HCT116 (cell line): ENCODE measurements around the gene PKIB. TPM values are rescaled to one million over a fixed set of nuclear protein-coding genes. Genes with fewer than 3 reads are reported as not detected.

Source experiments
- ATAC-seq: fragments of 200-7000 bp; cut with Tn5 transposase; 2 replicates; pipeline ENCODE4 v1.9.1; 2020; ENCODE audit warnings: mild to moderate bottlenecking, moderate library complexity
- BruUV-seq: library from RNA; stranded (reverse); fragments of 400-500 nt; replicated peaks from 2 replicates; lab custom pipeline; 2021; lab: Mats Ljungman, UMichigan
- CTCF ChIA-PET: fragments of 300-600 bp; sonication (Branson Sonifier 250); formaldehyde crosslinking; loops from one replicate; lab custom pipeline; 2021; ENCODE audit warnings: antibody characterized with exemption; lab: Charles Lee
- POLR2A ChIA-PET: fragments of 300-600, 350-600 bp; sonication (Branson Sonifier 250); formaldehyde crosslinking; loops from one replicate; lab custom pipeline; 2021; ENCODE audit warnings: antibody characterized with exemption; lab: Charles Lee
- RAD21 ChIA-PET, 2 experiments: fragments of 300-600 bp; sonication (Branson Sonifier 250); formaldehyde crosslinking; loops; one replicate each; lab custom pipeline; 2023; ENCODE audit warnings: low total read pairs in 2 of 2; ENCODE audit not compliant: uncharacterized antibody in 2 of 2, unreplicated experiment in 2 of 2, low non-redundant PET in 1 of 2; lab: Charles Lee
- DNase-seq: peaks from one replicate; pipeline ENCODE4 v3.0.0-alpha.2; 2010; ENCODE audit warnings: low read depth, low spot score
- H2AFZ ChIP-seq: fragments of 200-600 bp; shearing (Covaris generic), sonication (generic); 2 replicates; pipeline ENCODE4 v1.6.1; 2017; ENCODE audit warnings: low read depth, mixed run types, mixed read lengths, antibody characterized with exemption, low read length; ENCODE audit not compliant: poor library complexity, severe bottlenecking
- H3K27ac ChIP-seq: 2 replicates; pipeline ENCODE4 v1.5.1; 2012; ENCODE audit warnings: low read depth, low read length
- H3K27me3 ChIP-seq: fragments of 200-600 bp; sonication (generic); 2 replicates; pipeline ENCODE4 v1.6.1; 2016; ENCODE audit warnings: mixed run types, low read length, mixed read lengths; ENCODE audit not compliant: insufficient read depth
- H3K36me3 ChIP-seq, 2 experiments: fragments of 200-500 bp in 1 of 2; fragments of 200-600 bp in 1 of 2; sonication (Bioruptor generic) in 1 of 2; sonication (generic) in 1 of 2; 2 replicates each; pipeline versions ENCODE4 v1.5.1 to v1.6.1; 2014 to 2016; ENCODE audit warnings: low read length in 2 of 2, inconsistent platforms in 1 of 2, mixed read lengths in 1 of 2, mixed run types in 1 of 2; ENCODE audit not compliant: insufficient read depth in 2 of 2, control insufficient read depth in 1 of 2
- H3K4me1 ChIP-seq, 2 experiments: fragments of 200-600 bp in 1 of 2; sonication (generic) in 1 of 2; 2 replicates each; pipeline versions ENCODE4 v1.5.1 to v1.6.1; 2012 to 2017; ENCODE audit warnings: low read length in 2 of 2, inconsistent platforms in 1 of 2, mild to moderate bottlenecking in 1 of 2, mixed read lengths in 1 of 2, mixed run types in 1 of 2, moderate library complexity in 1 of 2; ENCODE audit not compliant: insufficient read depth in 2 of 2, control insufficient read depth in 1 of 2
- H3K4me2 ChIP-seq: fragments of 200-600 bp; sonication (generic); 2 replicates; pipeline ENCODE4 v1.6.1; 2017; ENCODE audit warnings: mixed run types, low read length, mixed read lengths
- H3K4me3 ChIP-seq, 2 experiments: fragments of 200-600 bp in 1 of 2; sonication (generic) in 1 of 2; replicated peaks in 1 of 2; 2 replicates each; pipeline ENCODE4 v1.5.1; 2011 to 2016; ENCODE audit warnings: low read length in 2 of 2, control low read depth in 1 of 2, low read depth in 1 of 2, mild to moderate bottlenecking in 1 of 2, mixed read lengths in 1 of 2, mixed run types in 1 of 2
- H3K79me2 ChIP-seq: fragments of 200-600 bp; sonication (generic); 2 replicates; pipeline ENCODE4 v1.6.1; 2017; ENCODE audit warnings: mild to moderate bottlenecking, mixed run types, low read length, moderate library complexity, mixed read lengths; ENCODE audit not compliant: insufficient read depth
- H3K9ac ChIP-seq: fragments of 200-600 bp; sonication (generic); 2 replicates; pipeline ENCODE4 v1.6.1; 2016; ENCODE audit warnings: low read length, mixed read lengths
- H3K9me2 ChIP-seq: fragments of 200-600 bp; sonication (generic), shearing (Covaris generic); 2 replicates; pipeline ENCODE4 v1.6.1; 2017; ENCODE audit warnings: mixed run types, mild to moderate bottlenecking, moderate library complexity; ENCODE audit not compliant: insufficient read depth
- H3K9me3 ChIP-seq, 2 experiments: fragments of 200-500 bp in 1 of 2; fragments of 200-600 bp in 1 of 2; sonication (Bioruptor generic) in 1 of 2; sonication (generic) in 1 of 2; 2 replicates each; pipeline ENCODE4 v1.6.1; 2014 to 2017; ENCODE audit warnings: low read length in 2 of 2, mixed read lengths in 2 of 2, inconsistent platforms in 1 of 2, low read depth in 1 of 2, mild to moderate bottlenecking in 1 of 2, mixed run types in 1 of 2, moderate library complexity in 1 of 2; ENCODE audit not compliant: control insufficient read depth in 1 of 2, insufficient read depth in 1 of 2
- H4K20me1 ChIP-seq: fragments of 200-600 bp; sonication (generic), shearing (Covaris generic); 2 replicates; pipeline ENCODE4 v1.6.1; 2017; ENCODE audit warnings: mixed run types, mild to moderate bottlenecking, moderate library complexity; ENCODE audit not compliant: insufficient read depth
- CEBPB ChIP-seq: IDR thresholded peaks from 2 replicates; pipeline ENCODE4 v1.6.1; 2012; ENCODE audit warnings: low read depth
- CTCF ChIP-seq, 3 experiments: fragments of 200-600 bp in 1 of 3; sonication (generic) in 1 of 3; IDR thresholded peaks in 2 of 3; conservative IDR thresholded peaks in 1 of 3; 2 replicates each; pipeline ENCODE4 v1.5.1; 2012 to 2017; ENCODE audit warnings: low read depth in 2 of 3, low read length in 2 of 3, antibody characterized with exemption in 1 of 3, borderline replicate concordance in 1 of 3, control low read depth in 1 of 3, mild to moderate bottlenecking in 1 of 3, mixed read lengths in 1 of 3, mixed run types in 1 of 3, moderate library complexity in 1 of 3; ENCODE audit not compliant: insufficient read depth in 1 of 3
- EZH2 ChIP-seq: fragments of 200-600 bp; sonication (generic); IDR thresholded peaks from 2 replicates; pipeline ENCODE4 v1.6.1; 2017; ENCODE audit warnings: antibody characterized with exemption, mixed run types
- JUND ChIP-seq: IDR thresholded peaks from 2 replicates; pipeline ENCODE4 v1.6.1; 2012
- MAX ChIP-seq: IDR thresholded peaks from 2 replicates; pipeline ENCODE4 v1.6.1; 2012
- RAD21 ChIP-seq: IDR thresholded peaks from 2 replicates; pipeline ENCODE4 v1.6.1; 2012; ENCODE audit warnings: low read depth, mild to moderate bottlenecking
- SIN3A ChIP-seq: IDR thresholded peaks from 2 replicates; pipeline ENCODE4 v1.6.1; 2012; ENCODE audit warnings: low read depth
- SRF ChIP-seq: IDR thresholded peaks from 2 replicates; pipeline ENCODE4 v1.6.1; 2012; ENCODE audit warnings: low read depth
- YY1 ChIP-seq: IDR thresholded peaks from 2 replicates; pipeline ENCODE4 v1.6.1; 2011; ENCODE audit warnings: low read length, low read depth, moderate library complexity, mild to moderate bottlenecking; ENCODE audit not compliant: insufficient replicate concordance; ENCODE audit errors: extremely low read depth
- ZBTB33 ChIP-seq: IDR thresholded peaks from 2 replicates; pipeline ENCODE4 v1.6.1; 2011; ENCODE audit warnings: mild to moderate bottlenecking, low read length, moderate library complexity; ENCODE audit not compliant: insufficient replicate concordance; ENCODE audit errors: extremely low read depth
- intact Hi-C: fragments of 100-400 bp; cut with micrococcal nuclease; formaldehyde crosslinking; loops from 2 replicates; pipeline ENCODE4 v1.10.0; 2022
- total RNA-seq: library from RNA; stranded (reverse); gene quantifications from one replicate; pipeline ENCODE4 v1.2.1, GENCODE V29; 2021; ENCODE audit not compliant: unreplicated experiment

PKIB gene
- total RNA-seq, 1 experiment from 2014 or later, result 24.0 TPM

DNA sequence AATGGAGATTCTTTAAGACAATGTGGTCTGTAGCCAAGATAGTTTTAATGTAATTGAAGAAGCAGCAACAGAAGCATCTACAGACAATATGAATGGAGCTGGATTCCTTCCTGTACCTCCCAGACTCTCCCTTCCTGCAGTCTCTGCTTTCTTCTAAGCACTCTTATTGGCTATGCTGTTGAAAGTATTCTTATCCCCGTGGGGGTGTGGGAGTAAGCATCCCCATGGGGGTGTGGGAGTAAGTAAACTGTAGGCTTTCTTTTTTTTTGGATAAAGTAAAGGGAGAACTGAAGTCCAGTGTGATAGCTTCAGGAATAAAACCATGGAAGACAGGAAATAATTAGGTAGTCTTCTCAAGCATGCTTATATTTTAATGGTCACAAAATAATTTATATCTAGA, 4.1 kb downstream of the PKIB start (continued):
- no peak for TF ChIP-seq ZBTB33
- no peak for TF ChIP-seq YY1
- TF ChIP-seq CEBPB, result no peak
- TF ChIP-seq, all 23 proteins: peak for 0

DNA sequence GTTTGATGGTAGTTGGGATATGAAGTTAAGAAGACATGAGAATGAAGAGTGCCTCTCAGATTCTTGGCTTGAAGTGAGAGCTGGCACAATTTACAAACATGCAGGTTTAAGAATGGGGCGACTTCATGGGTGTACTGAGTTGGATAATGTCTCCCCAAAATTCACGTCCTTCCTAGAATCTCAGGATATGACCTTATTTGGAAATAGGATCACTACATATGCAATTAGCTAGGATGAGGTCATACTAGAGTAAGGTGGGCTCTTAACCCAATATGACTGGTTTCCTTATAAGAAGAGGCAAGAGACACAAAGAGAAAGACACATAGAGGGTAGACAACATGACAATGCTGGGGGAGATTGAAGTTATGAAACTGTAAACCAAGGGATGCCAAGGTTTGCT, 5.2 kb downstream of the PKIB start:
- H3K27me3 ChIP-seq, result no peaks in the 10 kb centered on the region
- no peak overlapping the region for H3K4me3 ChIP-seq
- DNase-seq, result no peak
- H2AFZ ChIP-seq, result no peak overlapping the region
- ChIA-PET POLR2A (no interaction called here), RAD21 (no interaction called here), CTCF (no interaction called here)
- H3K9me3 ChIP-seq, result no peaks in the 10 kb centered on the region
- H3K4me2 ChIP-seq, result no peak overlapping the region
- no peaks in the 10 kb centered on the region for H4K20me1 ChIP-seq
- no peak for TF ChIP-seq EZH2
- no peak for TF ChIP-seq RAD21
- peak; percentile 57; the same call in 1 of the 2 replicates for TF ChIP-seq SRF
- no peak for TF ChIP-seq CEBPB
- intact Hi-C loops, result no loop called here
- no peaks in the 10 kb centered on the region for H3K9me2 ChIP-seq
- H3K27ac ChIP-seq, result no peak overlapping the region
- no peak overlapping the region for H3K9ac ChIP-seq
- ATAC-seq, result no peak
- no TSS peak for BruUV-seq
- peaks cover 6 to 20% of the 10 kb centered on the region in 2 experiments; a peak in 3 of 4 replicates for H3K4me1 ChIP-seq
- H3K79me2 ChIP-seq, result no peaks in the 10 kb centered on the region
- H3K36me3 ChIP-seq, result no peaks in the 10 kb centered on the region; a peak in 1 of 4 replicates

DNA sequence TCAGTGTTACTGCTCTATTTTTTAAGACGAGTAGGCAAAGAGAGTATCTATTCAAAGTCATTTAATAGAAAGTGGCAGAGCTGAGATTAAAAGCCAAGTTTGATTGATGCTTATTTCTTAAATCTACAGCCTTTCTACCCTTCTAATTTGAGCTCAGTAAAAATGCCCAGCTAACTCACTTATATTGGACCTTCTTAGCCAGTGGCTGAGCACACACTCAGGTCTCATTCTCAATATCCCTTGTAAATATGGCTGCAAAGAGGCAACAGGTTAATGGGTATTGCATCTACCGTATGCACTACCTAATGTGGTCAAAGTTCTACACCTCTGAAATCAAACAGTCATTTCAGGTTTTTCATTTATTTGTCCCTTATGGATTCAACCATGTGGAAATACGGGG, 6.7 kb downstream of the PKIB start:
- ATAC-seq (no peak), DNase-seq (no peak)
- Histone ChIP-seq H3K9me2 (no peaks in the 10 kb centered on the region), H3K4me1 (peaks cover 13 to 20% of the 10 kb centered on the region in 2 experiments), H3K4me2 (no peak overlapping the region), H3K36me3 (no peaks in the 10 kb centered on the region; a peak in 1 of 4 replicates), H3K9ac (no peak overlapping the region), H3K9me3 (no peaks in the 10 kb centered on the region), H3K27ac (no peak overlapping the region), H2AFZ (no peak overlapping the region), H3K27me3 (no peaks in the 10 kb centered on the region), H3K4me3 (no peak overlapping the region), H3K79me2 (no peaks in the 10 kb centered on the region), H4K20me1 (no peaks in the 10 kb centered on the region)
- no peak for TF ChIP-seq SIN3A
- TF ChIP-seq RAD21, result no peak
- no peak for TF ChIP-seq JUND
- no peak for TF ChIP-seq MAX
- no peak for TF ChIP-seq CTCF (IDR thresholded peaks at IDR 0.05 in 2 of 3, conservative IDR thresholded peaks at IDR 0.05 in 1 of 3; ENCODE audit: borderline replicate concordance in 1 of 3, insufficient read depth in 1 of 3, low read depth in 2 of 3, low read length in 2 of 3)
- no TSS peak for BruUV-seq
- RAD21 ChIA-PET, result no interaction called here
- POLR2A ChIA-PET, result no interaction called here
- CTCF ChIA-PET, result no interaction called here
- intact Hi-C loops, result no loop called here
